Upper lobe of left lung (tissue), 6 donors: ENCODE measurements around the gene CELA1. TPM values are rescaled to one million over a fixed set of nuclear protein-coding genes. Genes with fewer than 3 reads are reported as not detected.
A peak's percentile ranks its signal among the peaks of the same experiment; 100 is the strongest.

Source experiments
- ATAC-seq, 2 donors: fragments of 200-7000 bp; cut with Tn5 transposase; one replicate each; pipeline ENCODE4 v1.9.1; 2022; ENCODE audit warnings: mild to moderate bottlenecking in 2 of 2, moderate library complexity in 2 of 2; ENCODE audit not compliant: low FRiP score in 2 of 2
- DNase-seq, 2 donors: peaks; one replicate each; pipeline ENCODE4 v3.0.0-alpha.2; 2019 to 2020
- H3K27ac ChIP-seq, 4 donors: fragments of 200-600 bp; sonication (generic); one replicate each; pipeline ENCODE4 v1.5.1; 2016 to 2019
- H3K27me3 ChIP-seq, 4 donors: fragments of 200-600 bp; sonication (generic); one replicate each; pipeline ENCODE4 v1.5.1; 2017 to 2019
- H3K36me3 ChIP-seq, 4 donors: fragments of 200-600 bp; sonication (generic); one replicate each; pipeline ENCODE4 v1.5.1; 2016 to 2019
- H3K4me1 ChIP-seq, 4 donors: fragments of 200-600 bp; sonication (generic); one replicate each; pipeline ENCODE4 v1.5.1; 2018 to 2019
- H3K4me3 ChIP-seq, 4 donors: fragments of 200-600 bp; sonication (generic); one replicate each; pipeline ENCODE4 v1.5.1; 2017 to 2019; ENCODE audit warnings: mild to moderate bottlenecking in 2 of 4, moderate library complexity in 1 of 4
- H3K9me3 ChIP-seq, 4 donors: fragments of 200-600 bp; sonication (generic); one replicate each; pipeline ENCODE4 v1.5.1; 2018 to 2019
- EP300 ChIP-seq, 4 donors: sonication (generic); formaldehyde crosslinking; IDR thresholded peaks; one replicate each; pipeline ENCODE4 v1.5.1; 2017; ENCODE audit warnings: antibody characterized with exemption in 4 of 4, control low read depth in 2 of 4
- POLR2A ChIP-seq, 4 donors: fragments of 450-650 bp; IDR thresholded peaks; one replicate each; pipeline ENCODE4 v1.5.1; 2016 to 2017; ENCODE audit warnings: antibody characterized with exemption in 4 of 4, mild to moderate bottlenecking in 2 of 4
- POLR2AphosphoS5 ChIP-seq, 2 donors: sonication (generic); formaldehyde crosslinking; IDR thresholded peaks; one replicate each; pipeline ENCODE4 v1.5.1; 2017; ENCODE audit warnings: antibody characterized with exemption in 2 of 2
- WGBS, 2 donors: methylation state at CpG; one replicate each; pipeline ENCODE4 v1.1.5; 2017 to 2018; 5-methylcytosine and 5-hydroxymethylcytosine counted together
- total RNA-seq, 6 donors: library from RNA; depleted of rRNA in 4 of 6; stranded (reverse); fragments of >200 nt in 4 of 6; gene quantifications; one replicate each; pipeline versions ENCODE4 v1.1.0 to v1.2.1, GENCODE V29; 2016 to 2021
- TF ChIP-seq, protein P1 (sequence below), 6 experiments: fragments of 450-650 bp in 4 of 6; fragments of 200-600 bp in 2 of 6; sonication (generic) in 2 of 6; IDR thresholded peaks; one replicate each; pipeline ENCODE4 v1.5.1; 2016 to 2019; ENCODE audit warnings: antibody characterized with exemption in 6 of 6
- donor health status: DM: no; HTN: no; CAD: no; lungs with moderate emphysema.
- donor health status: DM: no; HTN: yes; CAD: no; lungs with severe emphysema.

Gene CELA1
- total RNA-seq, 6 donors from 2014 or later: not detected

DNA sequence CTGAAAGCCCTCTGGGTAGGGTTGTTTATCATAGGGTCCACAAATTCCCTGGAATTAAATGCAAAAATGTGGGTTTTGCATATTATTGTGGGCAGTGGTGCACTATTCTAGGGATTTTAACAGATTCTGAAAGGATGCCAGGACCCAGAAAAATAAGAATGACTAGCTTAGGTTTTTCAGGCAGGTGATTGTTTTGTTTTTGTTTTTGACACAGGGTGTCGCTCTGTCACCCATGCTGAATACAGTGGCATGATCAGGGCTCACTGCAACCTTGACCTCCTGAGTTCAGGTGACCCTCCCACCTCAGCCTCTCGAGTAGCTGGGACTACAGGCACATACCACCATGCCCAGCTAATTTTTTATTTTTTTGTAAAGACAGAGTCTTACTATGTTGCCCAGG lies 25.5 kb upstream of the CELA1 start:
- Histone ChIP-seq H3K27me3 (no peaks in the 10 kb centered on the region), H3K9me3 (no peaks in the 10 kb centered on the region), H3K4me3 (no peak overlapping the region), H3K27ac (peak overlapping the region; percentile 11 to 57 (median 37)), H3K36me3 (no peaks in the 10 kb centered on the region), H3K4me1 (peaks cover 0 to 21% (median 4%) of the 10 kb centered on the region in 4 donors)
- ATAC-seq (no peak), DNase-seq (no peak)
- TF ChIP-seq, protein P1, sequence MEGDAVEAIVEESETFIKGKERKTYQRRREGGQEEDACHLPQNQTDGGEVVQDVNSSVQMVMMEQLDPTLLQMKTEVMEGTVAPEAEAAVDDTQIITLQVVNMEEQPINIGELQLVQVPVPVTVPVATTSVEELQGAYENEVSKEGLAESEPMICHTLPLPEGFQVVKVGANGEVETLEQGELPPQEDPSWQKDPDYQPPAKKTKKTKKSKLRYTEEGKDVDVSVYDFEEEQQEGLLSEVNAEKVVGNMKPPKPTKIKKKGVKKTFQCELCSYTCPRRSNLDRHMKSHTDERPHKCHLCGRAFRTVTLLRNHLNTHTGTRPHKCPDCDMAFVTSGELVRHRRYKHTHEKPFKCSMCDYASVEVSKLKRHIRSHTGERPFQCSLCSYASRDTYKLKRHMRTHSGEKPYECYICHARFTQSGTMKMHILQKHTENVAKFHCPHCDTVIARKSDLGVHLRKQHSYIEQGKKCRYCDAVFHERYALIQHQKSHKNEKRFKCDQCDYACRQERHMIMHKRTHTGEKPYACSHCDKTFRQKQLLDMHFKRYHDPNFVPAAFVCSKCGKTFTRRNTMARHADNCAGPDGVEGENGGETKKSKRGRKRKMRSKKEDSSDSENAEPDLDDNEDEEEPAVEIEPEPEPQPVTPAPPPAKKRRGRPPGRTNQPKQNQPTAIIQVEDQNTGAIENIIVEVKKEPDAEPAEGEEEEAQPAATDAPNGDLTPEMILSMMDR (IDR thresholded peaks at IDR 0.05): no peak
- TF ChIP-seq POLR2A (IDR thresholded peaks at IDR 0.05) (no peak), EP300 (IDR thresholded peaks at IDR 0.05) (no peak), POLR2AphosphoS5 (IDR thresholded peaks at IDR 0.05) (no peak)
- 87 to 89% methylated on average over 2 of the region's 2 CpGs for WGBS, 2 donors

DNA sequence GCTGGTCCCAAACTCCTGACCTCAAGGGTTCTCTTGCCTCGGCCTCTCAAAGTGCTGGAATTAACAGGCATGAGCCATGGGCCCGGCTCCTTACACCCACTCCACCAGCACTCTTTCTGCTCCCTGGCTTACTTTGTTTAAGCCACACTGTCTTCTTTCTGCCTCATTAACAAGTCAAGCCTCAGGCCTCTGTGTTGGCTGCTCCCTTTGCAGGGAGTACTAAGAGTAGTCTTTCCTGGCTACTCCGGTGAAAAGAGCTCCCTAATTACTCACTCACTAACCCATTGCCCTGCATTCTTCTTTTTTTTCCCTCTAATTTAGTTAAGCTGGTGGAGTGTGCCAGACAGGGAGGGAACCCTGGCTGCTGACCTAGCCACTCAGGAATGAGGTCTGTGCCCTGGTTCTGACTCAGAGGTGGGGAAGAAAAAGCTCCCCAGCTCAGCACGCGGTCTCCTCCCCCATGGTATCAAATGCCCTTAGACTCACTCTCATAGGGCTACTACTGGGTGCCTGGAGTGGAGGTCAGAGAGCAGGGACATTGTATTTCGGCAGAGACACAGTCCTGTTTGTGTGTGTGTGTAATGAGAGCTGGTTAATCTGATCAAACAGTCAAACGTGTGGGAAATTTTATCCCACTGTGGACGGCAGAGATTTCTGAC lies 24.9 kb upstream of the CELA1 start:
- H3K4me3 ChIP-seq: no peak overlapping the region
- peaks cover 0 to 21% (median 4%) of the 10 kb centered on the region in 4 donors for H3K4me1 ChIP-seq
- peak in 1 of 2 donors; percentile 72 for DNase-seq
- peak overlapping the region; percentile 11 to 57 (median 48) for H3K27ac ChIP-seq
- ATAC-seq: peak; percentile 80 to 91
- TF ChIP-seq, protein P1 (IDR thresholded peaks at IDR 0.05): no peak
- TF ChIP-seq POLR2AphosphoS5 (IDR thresholded peaks at IDR 0.05): peak; percentile 9 to 37
- no peak for TF ChIP-seq POLR2A (IDR thresholded peaks at IDR 0.05)
- TF ChIP-seq EP300 (IDR thresholded peaks at IDR 0.05): no peak
- H3K9me3 ChIP-seq: no peaks in the 10 kb centered on the region
- no peaks in the 10 kb centered on the region for H3K27me3 ChIP-seq
- WGBS, 2 donors: 45 to 59% methylated on average over 8 of the region's 8 CpGs
- H3K36me3 ChIP-seq: no peaks in the 10 kb centered on the region

DNA sequence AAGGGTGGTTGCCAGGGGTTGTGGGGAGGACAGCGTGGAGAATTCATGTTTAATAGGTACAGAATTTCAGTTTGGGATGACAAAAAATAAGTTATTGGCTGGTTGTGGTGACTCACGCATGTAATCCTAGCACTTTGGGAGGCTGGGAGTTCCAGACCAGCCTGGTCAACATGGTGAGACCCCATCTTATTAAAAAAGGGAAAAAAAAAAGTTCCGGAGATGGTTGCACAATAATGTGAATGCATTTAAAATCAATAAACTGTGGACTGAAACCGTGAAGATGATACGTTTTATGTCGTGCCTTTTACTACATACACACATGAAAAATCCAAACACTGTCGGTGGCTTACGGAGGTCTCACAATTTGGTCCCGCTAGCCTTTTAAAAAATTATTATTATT lies 24.2 kb upstream of the CELA1 start:
- TF ChIP-seq POLR2AphosphoS5 (IDR thresholded peaks at IDR 0.05): no peak
- TF ChIP-seq, protein P1 (IDR thresholded peaks at IDR 0.05): no peak
- WGBS, 2 donors: 94 to 96% methylated on average over 9 of the region's 9 CpGs
- no peak for DNase-seq
- H3K27ac ChIP-seq: no peak overlapping the region
- H3K9me3 ChIP-seq: no peaks in the 10 kb centered on the region
- no peak overlapping the region for H3K4me3 ChIP-seq
- H3K4me1 ChIP-seq: peaks cover 0 to 21% (median 4%) of the 10 kb centered on the region in 4 donors
- no peak for ATAC-seq
- no peaks in the 10 kb centered on the region for H3K27me3 ChIP-seq
- H3K36me3 ChIP-seq: no peaks in the 10 kb centered on the region

DNA sequence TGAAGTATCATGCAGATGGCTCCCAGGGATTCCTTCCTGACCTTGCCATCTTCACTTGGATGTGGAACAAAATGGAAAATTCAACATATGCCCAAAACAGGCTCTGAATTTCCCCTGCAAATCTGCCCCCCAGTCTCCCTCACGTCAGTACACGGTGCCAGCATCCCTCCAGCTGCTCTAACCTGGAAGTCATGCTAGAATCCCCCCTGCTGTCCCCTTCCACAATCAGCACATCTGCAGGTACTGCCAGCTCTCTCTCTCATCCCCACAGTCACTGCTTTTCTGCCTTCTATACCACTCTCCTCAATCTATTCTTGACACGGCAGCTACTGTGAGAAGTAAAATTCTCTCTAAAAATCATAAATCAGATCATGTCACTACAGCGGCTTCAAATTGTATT lies 23.1 kb upstream of the CELA1 start:
- DNase-seq: no peak
- H3K36me3 ChIP-seq: no peaks in the 10 kb centered on the region
- peaks cover 0 to 21% (median 4%) of the 10 kb centered on the region in 4 donors for H3K4me1 ChIP-seq
- H3K27ac ChIP-seq: no peak overlapping the region
- WGBS, 2 donors: 80 to 86% methylated on average over 4 of the region's 4 CpGs
- no peak overlapping the region for H3K4me3 ChIP-seq
- H3K27me3 ChIP-seq: no peaks in the 10 kb centered on the region
- TF ChIP-seq, protein P1 (IDR thresholded peaks at IDR 0.05): no peak
- TF ChIP-seq POLR2AphosphoS5 (IDR thresholded peaks at IDR 0.05) (no peak), POLR2A (IDR thresholded peaks at IDR 0.05) (no peak), EP300 (IDR thresholded peaks at IDR 0.05) (no peak)
- H3K9me3 ChIP-seq: no peaks in the 10 kb centered on the region
- ATAC-seq: no peak
